ENCODE data around the gene PDCL2. TPM values are rescaled to one million over a fixed set of nuclear protein-coding genes. Genes with fewer than 3 reads are reported as not detected.

Gene PDCL2
- total RNA-seq, 2 donors from 2014 or later = not detected

DNA sequence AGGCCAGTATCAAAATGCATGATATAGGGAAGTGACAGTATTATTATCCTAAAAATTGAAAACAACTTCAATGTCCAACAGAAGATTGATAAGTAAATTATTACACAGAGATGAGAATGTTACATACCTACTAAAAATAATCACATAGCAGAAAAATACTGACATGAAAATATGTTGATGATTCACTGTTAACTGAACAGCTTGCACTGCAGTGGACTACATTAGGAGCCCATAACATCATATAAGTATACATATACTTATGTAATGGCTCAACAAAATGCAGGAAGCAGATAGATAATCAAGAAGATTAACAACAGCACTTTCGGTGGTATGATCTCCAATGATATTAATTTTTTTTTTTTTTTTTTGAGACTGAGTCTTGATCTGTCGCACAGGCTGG, 52.4 kb downstream of the PDCL2 start:
- H3K27me3 ChIP-seq (replicated peaks; ENCODE audit: insufficient read depth) = no peaks in the 10 kb centered on the region
- no peak overlapping the region for H3K4me3 ChIP-seq
- no peak for TF ChIP-seq CTCF (IDR thresholded peaks at IDR 0.05)
- TF ChIP-seq POLR2A (IDR thresholded peaks at IDR 0.05) = no peak
- no peaks in the 10 kb centered on the region for H3K36me3 ChIP-seq
- intact Hi-C loops (cut with DNase I) = loop anchor here (10.0 kb wide), 1 partner anchor 315 kb away; the partner anchor contains the start of gene EXOC1
- no peak overlapping the region for H3K27ac ChIP-seq
- DNase-seq (ENCODE audit: low spot score) = no peak
- 91% methylated on average over 2 of the region's 2 CpGs for WGBS
- peaks cover 3% of the 10 kb centered on the region for H3K4me1 ChIP-seq (replicated peaks)
- H3K9me3 ChIP-seq = no peaks in the 10 kb centered on the region

DNA sequence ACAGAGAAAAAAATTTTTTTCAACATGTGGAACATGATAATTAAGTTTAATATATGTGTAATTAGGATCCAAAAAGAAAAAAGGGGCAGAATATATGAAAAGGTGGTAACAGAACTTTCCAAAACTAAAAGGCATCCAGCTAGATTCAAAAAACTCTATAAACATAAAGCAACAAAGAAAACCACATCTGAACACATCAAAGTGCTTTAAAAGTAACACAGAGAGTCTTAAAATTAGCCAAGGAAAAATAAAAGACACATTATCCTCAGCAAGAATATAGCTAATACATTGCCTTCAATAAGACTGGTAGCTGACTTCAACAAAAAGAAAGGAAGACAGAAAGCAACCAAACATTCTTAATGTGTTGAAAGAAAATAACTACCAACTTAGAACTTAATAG, 53.5 kb downstream of the PDCL2 start:
- Histone ChIP-seq H3K27ac (no peak overlapping the region), H3K9me3 (no peaks in the 10 kb centered on the region), H3K4me1 (replicated peaks) (peaks cover 3% of the 10 kb centered on the region), H3K4me3 (no peak overlapping the region), H3K36me3 (no peaks in the 10 kb centered on the region), H3K27me3 (replicated peaks; ENCODE audit: insufficient read depth) (no peaks in the 10 kb centered on the region)
- DNase-seq (ENCODE audit: low spot score) = no peak
- intact Hi-C loops (cut with DNase I) = no loop called here
- no peak for TF ChIP-seq POLR2A (IDR thresholded peaks at IDR 0.05)
- no peak for TF ChIP-seq CTCF (IDR thresholded peaks at IDR 0.05)
- TF ChIP-seq POLR2AphosphoS5 (IDR thresholded peaks at IDR 0.05) = no peak

DNA sequence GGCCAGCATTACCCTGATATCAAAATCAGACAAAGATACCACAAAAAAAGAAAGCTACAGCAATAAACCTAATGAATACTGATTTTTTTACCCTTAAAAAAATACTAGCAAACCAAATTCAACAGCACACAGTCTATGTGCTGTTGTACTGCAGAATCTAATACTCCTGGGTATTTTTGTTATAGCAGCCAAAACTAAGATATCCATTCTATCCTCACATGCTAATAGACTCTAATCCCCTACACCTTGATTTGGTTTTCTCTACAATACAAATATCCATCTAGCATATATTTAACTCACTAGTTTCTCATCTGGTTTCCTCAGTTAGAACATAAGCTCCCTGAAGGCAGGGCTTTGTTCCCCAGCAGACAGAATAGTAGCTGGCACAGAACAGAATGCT, 57.7 kb downstream of the PDCL2 start:
- Histone ChIP-seq H3K9me3 (no peaks in the 10 kb centered on the region), H3K4me1 (replicated peaks) (peaks cover 3% of the 10 kb centered on the region), H3K36me3 (no peaks in the 10 kb centered on the region), H3K4me3 (no peak overlapping the region), H3K27ac (no peak overlapping the region), H3K27me3 (replicated peaks; ENCODE audit: insufficient read depth) (no peaks in the 10 kb centered on the region)
- TF ChIP-seq CTCF (IDR thresholded peaks at IDR 0.05) (no peak), POLR2A (IDR thresholded peaks at IDR 0.05) (no peak), POLR2AphosphoS5 (IDR thresholded peaks at IDR 0.05) (no peak)
- no peak for DNase-seq (ENCODE audit: low spot score)
- intact Hi-C loops (cut with DNase I) = no loop called here

GRCh38 chr4:55530691-55531090, 61.4 kb downstream of the PDCL2 start:
- Histone ChIP-seq H3K27ac (no peak overlapping the region), H3K27me3 (replicated peaks; ENCODE audit: insufficient read depth) (no peaks in the 10 kb centered on the region), H3K4me1 (replicated peaks) (no peaks in the 10 kb centered on the region), H3K4me3 (no peak overlapping the region), H3K36me3 (no peaks in the 10 kb centered on the region), H3K9me3 (no peaks in the 10 kb centered on the region)
- intact Hi-C loops (cut with DNase I) = no loop called here
- no peak for TF ChIP-seq POLR2A (IDR thresholded peaks at IDR 0.05)
- no peak for TF ChIP-seq CTCF (IDR thresholded peaks at IDR 0.05)
- DNase-seq (ENCODE audit: low spot score) = no peak
- WGBS = 79% methylated on average over 4 of the region's 4 CpGs

DNA sequence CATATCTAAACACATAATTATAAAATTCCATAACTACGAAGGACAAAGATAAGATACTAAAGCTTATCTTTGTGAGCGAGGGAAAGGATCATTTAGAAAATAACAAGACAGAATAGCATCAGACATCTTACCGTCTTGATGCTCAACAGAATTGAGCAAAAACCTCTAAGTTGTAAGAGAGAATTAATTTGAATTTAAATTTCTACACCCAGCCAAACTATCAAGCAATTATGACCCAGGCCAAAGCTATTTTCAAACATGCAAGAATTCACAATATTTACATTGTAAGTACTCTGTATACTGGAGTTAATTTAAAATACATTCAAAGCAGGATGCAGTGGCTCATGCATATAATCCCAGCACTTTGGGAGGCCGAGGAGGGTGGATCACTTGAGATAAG, 61.9 kb downstream of the PDCL2 start:
- no peaks in the 10 kb centered on the region for H3K36me3 ChIP-seq
- 94% methylated on average over 4 of the region's 4 CpGs for WGBS
- H3K4me3 ChIP-seq = no peak overlapping the region
- no peaks in the 10 kb centered on the region for H3K9me3 ChIP-seq
- no peak for TF ChIP-seq CTCF (IDR thresholded peaks at IDR 0.05)
- TF ChIP-seq POLR2A (IDR thresholded peaks at IDR 0.05) = no peak
- no peak for TF ChIP-seq POLR2AphosphoS5 (IDR thresholded peaks at IDR 0.05)
- H3K27me3 ChIP-seq (replicated peaks; ENCODE audit: insufficient read depth) = no peaks in the 10 kb centered on the region
- DNase-seq (ENCODE audit: low spot score) = no peak
- no peaks in the 10 kb centered on the region for H3K4me1 ChIP-seq (replicated peaks)
- H3K27ac ChIP-seq = no peak overlapping the region
- intact Hi-C loops (cut with DNase I) = no loop called here

Data from prostate gland (tissue), 2 donors.